Skin of body (tissue), 2 donors: Measurements from ENCODE around the gene BCKDK. TPM values are rescaled to one million over a fixed set of nuclear protein-coding genes. Genes with fewer than 3 reads are reported as not detected.
A peak's percentile ranks its signal among the peaks of the same experiment; 100 is the strongest.
"Not testable (repeated sequence)": the region's sequence is repeated elsewhere in the genome, so short reads cannot be mapped to it uniquely, and the experiment has no call there.

Experiments
- DNase-seq: peaks from one replicate; lab custom pipeline; 2025; lab: John Stamatoyannopoulos, UW
- total RNA-seq: library from RNA; depleted of rRNA; stranded (reverse); fragments of >200 nt; gene quantifications from one replicate; pipeline ENCODE4 v1.2.3, GENCODE V29; 2014

BCKDK gene
- total RNA-seq, 1 donor from 2014 or later: 10.4 TPM

DNA sequence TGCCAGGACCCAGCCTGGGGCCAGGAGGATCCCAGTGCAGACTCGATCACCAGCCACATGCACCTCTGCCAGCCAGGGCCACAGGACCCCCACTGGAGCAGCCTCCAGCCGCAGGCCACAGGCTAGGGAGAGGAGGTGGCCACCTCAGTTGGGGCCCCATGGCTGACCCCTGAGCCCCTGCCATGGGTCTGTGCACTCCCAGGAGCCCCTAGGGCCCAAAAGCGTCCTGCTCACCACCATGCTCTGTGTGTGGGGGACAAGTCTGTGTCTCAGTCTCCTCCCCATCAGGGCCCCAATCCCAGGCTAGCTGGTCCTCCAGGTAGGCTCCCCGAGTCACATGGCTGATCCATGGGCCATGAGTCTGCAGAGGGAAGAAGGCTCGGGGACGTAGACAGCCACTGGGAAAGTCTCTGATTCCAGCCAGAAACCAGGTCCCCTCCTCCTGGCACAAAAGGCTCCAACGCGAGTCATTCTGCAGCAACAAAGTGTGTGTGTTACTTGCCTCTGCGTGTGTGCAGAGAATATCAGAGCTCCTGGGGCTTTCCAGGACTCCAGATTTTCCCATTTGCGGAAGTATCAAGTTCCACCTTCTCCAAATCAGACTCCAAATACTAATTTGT is 33.4 kb downstream of the BCKDK start:
- no peak for DNase-seq

DNA sequence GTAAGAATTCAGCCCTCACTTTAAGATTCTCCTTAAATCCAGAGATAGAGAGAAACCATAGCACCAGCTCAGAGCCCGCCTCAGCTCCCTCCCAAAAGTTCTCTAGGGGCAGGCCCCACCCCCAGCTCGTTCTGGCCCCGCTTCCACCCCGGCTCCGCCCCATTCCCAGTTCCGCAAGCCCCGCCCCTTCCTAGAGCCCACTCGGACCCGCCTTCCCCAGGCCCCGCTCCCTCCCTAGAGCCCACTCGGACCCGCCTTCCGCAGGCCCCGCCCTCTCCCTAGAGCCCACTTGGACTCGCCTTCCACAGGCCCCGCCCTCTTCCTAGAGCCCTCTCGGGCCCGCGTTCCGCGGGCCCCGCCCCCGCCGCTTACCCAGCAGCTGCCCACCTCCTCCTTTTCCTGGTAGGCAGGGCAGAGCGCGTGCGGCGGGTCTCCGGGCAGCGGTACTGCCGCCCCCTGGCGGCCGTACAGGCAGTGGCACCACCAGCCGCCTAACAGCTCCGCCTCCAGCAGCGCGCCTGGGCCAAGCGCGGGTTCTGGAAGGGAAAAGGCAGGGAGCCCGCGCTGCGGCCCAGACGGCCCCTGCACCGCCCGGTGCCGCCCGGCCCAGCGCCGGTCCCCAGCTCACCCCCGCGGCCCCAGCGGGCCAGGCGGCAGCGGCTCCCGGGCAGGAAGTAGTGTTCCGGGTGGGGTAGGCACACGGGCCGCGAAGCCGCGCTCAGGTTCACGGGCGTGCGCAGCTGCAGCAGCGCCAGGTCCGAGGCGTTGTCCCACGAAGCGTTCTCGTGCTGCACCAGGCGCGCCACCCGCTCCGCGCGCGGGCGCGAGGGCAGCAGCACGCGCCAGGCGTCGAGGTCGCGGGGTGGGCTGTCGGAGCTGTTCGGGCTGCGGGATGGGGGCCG is 34.2 kb downstream of the BCKDK start:
- DNase-seq: peak; percentile 99

DNA sequence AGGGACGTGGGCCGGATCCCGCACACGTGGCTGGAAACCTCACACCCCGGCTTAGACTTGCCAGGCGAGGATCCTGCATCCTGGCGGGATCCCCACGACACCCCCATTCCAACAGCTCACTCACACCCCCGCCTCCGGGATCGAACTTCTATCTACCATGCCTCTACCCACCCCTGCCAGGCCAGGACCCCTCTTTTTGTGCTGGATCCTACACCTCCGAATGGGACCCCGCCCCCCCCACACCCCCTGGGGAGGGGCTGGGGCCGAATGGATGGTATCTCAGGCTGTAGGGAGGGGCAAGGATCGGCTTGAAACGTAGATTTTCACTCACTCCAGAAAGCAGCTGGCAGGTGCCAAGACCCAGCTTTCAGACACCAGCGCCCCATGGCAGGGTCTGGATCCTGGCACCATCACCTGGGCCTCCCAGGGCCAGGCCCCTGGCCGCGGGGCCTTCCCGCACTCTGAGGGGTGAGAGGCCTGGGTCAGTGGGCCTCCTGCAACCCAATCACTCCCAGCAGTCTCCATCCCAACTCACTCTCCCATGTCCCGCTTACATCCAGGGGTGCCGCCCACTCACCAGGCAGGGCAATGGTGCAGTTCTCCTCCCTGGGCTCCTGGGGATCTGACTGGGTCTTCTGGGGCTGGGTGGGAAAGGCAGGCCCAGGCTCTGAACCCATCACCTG is 35.0 kb downstream of the BCKDK start:
- no peak for DNase-seq

DNA sequence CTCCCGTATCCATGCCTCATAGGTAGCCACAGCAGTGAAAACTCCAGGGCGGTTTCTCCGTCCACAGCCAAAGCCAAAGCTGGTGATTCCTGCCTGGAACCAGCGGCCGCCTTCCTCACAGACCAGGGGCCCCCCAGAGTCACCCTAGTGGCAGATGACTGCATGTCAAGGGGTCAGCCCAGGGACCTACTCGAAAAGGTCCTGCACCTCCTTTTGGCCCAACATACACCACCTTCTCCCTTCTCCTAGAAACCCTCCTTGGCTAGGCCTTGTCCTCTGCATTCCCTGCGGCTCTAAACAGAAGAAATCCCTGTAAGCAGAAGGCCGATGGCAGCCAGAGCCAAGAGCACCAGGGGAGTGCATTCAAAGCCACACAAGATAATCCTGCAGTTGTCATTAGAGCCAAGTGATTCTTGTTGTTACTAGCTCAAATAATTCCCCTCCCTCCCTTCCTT is 35.5 kb downstream of the BCKDK start:
- DNase-seq: no peak

DNA sequence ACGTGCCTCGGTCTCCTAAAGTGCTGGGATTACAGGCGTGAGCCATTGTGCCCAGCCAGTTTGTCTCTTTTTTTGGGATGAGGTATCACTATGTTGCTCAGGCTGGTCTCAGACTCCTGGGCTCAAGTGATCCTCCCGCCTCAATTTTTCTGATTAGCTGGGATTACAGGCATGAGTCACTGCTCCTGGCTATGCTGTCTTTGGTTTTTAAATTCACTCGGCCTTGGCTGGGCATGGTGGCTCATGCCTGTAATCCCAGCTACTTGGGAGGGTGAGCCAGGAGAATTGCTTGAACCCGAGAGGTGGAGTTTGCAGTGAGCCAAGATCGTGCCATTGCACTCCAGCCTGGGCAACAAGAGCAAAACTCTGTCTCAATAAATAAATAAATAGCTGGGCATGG is 36.2 kb downstream of the BCKDK start:
- not testable (repeated sequence) for DNase-seq

DNA sequence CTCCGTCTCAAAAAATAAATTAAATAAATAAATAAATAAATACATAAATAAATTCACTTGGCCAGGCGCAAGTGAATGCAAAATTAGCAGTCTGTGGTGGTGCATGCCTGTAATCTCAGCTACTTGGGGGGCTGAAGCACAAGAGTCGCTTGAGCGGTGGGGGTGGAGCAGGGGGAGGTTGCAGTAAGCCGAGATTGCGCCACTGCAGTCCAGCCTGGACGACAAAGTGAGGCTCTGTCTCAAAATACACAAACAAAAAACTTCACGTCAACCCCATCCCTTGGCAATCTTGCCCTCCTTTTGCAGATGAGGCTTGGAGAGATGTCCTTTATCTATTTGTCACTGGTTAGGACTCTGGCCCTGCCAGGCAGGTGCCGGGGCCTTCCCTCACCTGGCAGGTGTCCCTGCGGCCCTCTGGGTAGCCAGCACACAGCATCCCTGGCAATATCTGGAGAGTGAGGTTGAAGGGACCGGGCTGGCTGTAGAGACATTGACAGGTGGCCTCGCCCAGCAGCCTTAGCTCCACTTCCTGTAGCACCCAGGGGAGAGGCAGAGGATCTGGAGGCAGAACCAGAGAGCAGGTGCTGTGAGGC is 37.3 kb downstream of the BCKDK start:
- no peak for DNase-seq

DNA sequence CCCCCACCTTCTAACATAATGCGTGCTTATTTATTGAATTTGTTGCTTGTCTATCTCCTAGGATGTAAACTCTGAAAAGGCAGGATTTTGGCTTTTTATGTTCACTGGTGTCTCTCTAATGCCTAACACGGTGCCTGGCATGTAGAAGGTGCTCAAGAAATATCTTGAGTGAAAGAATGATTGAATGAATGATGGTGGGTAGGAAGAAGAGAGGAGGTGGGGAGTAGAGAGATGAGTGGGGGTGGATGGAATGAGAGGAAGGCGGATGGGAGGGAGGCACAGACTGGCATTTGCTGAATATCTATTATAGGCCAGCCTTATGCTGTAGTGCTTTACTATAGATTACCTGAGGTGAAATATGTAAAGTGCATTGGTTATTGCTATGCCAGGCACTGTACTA is 39.4 kb downstream of the BCKDK start:
- no peak for DNase-seq

DNA sequence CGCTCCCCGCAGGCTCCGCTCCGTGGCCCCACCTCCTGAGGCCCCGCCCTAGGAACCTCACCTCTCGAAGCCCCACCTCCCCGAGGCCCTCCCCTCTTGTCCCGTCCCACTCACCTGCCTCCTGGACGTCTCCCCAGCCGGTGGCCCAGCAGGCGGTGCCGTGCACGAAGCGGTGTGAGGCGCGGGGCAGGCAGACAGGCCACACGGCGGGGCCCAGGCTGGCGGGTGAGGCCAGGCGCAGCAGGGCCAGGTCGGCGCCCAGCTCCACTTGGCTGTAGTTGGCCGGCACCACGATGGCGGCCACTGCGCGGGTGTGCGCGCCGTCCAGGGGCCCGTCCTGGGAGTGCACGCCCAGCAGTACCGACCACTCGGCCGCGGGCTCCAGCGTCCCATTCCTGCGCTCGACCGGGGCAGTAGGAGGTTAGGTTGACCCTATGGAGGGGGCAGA is 40.1 kb downstream of the BCKDK start:
- DNase-seq: no peak

DNA sequence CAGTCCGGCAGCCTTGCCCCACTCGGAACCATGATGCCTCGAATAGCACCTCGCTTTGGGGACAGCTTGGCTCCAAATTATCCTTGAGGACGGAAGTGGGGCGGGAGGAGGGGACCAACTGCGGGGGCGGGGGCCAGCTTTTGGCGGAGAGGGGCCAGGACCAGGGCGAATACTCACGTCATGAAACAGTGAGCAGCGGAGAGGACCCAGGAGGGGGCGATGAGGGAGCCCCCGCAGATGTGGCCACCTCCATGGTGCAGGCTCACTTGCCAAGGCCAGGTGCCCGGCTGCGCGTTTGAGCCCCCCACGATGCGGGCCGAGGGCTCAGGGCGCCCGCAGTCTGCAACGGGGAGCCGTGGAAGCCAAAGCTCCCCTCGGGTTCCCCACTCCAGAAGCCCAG is 40.7 kb downstream of the BCKDK start:
- DNase-seq: no peak

DNA sequence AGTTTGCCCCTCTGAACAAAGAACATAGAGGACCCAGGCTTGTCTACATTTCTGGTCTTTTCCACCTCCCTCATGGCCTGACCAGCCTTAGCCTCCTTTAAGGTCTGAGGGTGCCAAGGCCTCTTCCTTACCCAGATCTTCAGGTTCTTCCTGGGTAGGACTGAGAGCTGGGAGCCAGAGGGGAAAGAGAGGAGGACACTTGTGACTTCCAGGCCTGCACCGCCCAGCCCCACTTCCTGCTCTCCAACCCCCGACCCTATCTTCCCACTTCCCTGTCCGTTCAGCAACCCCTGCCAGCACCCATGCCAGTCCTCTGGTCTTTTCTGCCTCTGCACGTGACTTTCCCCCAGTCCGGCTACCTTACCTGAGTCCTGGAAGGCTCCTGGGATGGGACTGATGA is 41.1 kb downstream of the BCKDK start:
- no peak for DNase-seq

DNA sequence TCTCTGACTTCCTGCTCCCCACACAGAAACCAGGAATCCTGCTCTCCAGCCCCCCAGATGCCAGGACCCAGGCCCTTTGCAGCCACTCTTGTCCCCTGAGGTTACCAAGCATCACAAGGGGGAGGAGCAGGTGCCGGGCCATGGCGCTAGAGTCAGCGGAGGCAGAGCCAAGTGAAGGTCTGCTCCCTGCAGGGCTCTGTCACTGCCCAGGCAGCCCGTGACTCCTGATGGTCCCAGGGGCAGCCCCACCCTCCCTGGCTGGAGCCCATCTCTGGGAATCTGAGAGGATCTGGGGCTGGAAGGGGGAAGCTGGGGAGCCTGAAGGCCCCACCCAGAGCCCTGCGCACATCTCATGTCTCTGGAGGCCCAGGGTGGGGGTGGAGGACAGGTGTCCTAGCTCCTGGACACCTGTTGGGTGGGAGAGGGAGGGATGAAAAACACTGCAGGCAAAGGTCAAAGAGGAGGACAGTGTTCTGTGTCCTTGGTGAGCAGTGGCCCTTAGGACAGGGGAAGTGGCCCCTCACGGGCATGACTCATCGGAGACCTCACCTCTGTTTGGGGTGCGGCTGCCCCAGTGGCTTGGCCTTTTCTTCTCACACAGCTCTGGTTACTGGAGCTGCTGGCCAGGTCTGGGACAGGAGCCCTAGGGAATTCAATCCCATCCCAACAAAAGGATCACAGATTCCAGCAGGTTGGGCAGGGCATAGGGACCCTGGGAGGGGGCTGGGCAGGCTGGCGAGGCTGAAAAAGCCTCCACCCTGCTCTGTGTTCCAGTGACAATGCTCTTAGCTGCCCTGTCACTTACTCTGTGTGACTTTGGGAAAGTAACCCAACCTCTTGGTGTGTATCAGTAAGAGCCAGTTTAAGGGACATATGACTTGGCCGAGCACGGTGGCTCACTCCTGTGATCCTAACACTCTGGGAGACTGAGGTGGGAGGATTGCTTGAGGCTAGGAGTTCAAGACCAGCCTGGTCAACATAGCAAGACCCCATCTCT is 42.0 kb downstream of the BCKDK start, which contains the start of gene PRSS36:
Gene PRSS36, minus strand, starts transcription at position 173 of the 997 bp plus-strand sequence. Its CDS starts 31 bp downstream, at position 142.
- no peak for DNase-seq

DNA sequence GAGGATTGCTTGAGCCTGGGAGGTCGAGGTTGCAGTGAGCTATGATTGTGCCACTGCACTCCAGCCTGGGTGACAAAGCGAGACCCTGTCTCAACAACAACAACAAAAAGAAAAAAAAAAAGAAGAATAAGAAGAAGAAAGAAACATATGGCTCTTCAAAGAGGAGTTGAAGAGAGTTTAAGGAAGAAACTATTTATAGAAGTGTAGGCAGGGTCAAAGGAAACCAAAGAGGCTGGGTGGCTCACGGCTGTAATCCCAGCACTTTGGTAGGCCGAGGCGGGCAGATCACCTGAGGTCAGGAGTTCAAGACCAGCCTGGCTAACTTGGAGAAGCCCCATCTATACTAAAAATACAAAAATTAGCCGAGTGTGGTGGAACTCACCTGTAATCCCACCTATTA is 42.8 kb downstream of the BCKDK start:
- not testable (repeated sequence) for DNase-seq

DNA sequence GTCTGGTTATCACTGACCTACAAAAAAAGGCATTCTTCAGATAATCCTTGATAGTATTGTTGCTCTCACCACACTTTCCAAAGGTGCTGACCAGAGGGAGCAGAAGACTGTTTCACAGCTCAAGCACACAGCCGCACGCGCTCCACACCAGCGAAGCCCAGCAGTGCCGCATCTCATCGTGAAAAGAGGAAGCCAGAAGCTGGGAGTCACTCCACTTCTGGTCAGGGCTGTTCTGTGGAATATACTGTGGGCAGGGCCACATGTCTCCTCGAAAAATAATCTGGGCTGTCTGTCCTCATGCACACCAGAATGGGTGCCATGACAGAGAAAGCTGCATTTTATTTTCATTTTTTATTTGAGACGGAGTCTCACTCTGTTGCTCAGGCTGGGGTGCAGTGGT is 49.0 kb downstream of the BCKDK start:
- DNase-seq: no peak

Other genes starting within 250 kb of the BCKDK start
- gene BCL7C, start 214.3 kb upstream of the BCKDK start, total RNA-seq: 20.7 TPM
- gene CTF1, start 211.8 kb upstream of the BCKDK start, total RNA-seq: 0.59 TPM
- 9.8 TPM for gene FBXL19, start 184.8 kb upstream of the BCKDK start, total RNA-seq
- 10.3 TPM for gene ORAI3, start 159.3 kb upstream of the BCKDK start, total RNA-seq
- 4.1 TPM for gene SETD1A, start 150.6 kb upstream of the BCKDK start, total RNA-seq
- gene HSD3B7, start 123.2 kb upstream of the BCKDK start, total RNA-seq: 8.5 TPM
- gene STX1B, start 97.7 kb upstream of the BCKDK start, total RNA-seq: 0.89 TPM
- gene STX4, start 74.8 kb upstream of the BCKDK start, total RNA-seq: 26.3 TPM
- gene ZNF668, start 34.1 kb upstream of the BCKDK start, total RNA-seq: 3.5 TPM
- 8.9 TPM for gene ZNF646, start 34.0 kb upstream of the BCKDK start, total RNA-seq
- gene PRSS53, start 19.4 kb upstream of the BCKDK start, total RNA-seq: 1.5 TPM
- gene VKORC1, start 13.6 kb upstream of the BCKDK start, total RNA-seq: 37.4 TPM
- 41.3 TPM for gene KAT8, start 9.3 kb downstream of the BCKDK start, total RNA-seq
- gene PRSS8, start 27.3 kb downstream of the BCKDK start, total RNA-seq: 9.6 TPM
- gene PRSS36, start 41.7 kb downstream of the BCKDK start, total RNA-seq: 0.99 TPM
- 84.9 TPM for gene FUS, start 71.8 kb downstream of the BCKDK start, total RNA-seq
- 38.9 TPM for gene PYCARD, start 94.4 kb downstream of the BCKDK start, total RNA-seq
- 4.4 TPM for gene TRIM72, start 105.7 kb downstream of the BCKDK start, total RNA-seq
- gene PYDC1, start 108.7 kb downstream of the BCKDK start, total RNA-seq: 2.8 TPM
- gene ITGAM, start 151.6 kb downstream of the BCKDK start, total RNA-seq: 9.8 TPM
- 3.3 TPM for gene ITGAX, start 246.8 kb downstream of the BCKDK start, total RNA-seq